Measurements from ENCODE around the gene GDI2.

- no peak for TF ChIP-seq CTCF (IDR thresholded peaks at IDR 0.05)
- no peak for TF ChIP-seq POLR2A (IDR thresholded peaks at IDR 0.05; ENCODE audit: low read depth)
Observed at GRCh38 chr10:5760515-5760914, 52.7 kb downstream of the GDI2 start.

All from esophagus muscularis mucosa (tissue), 3 donors.